HG03520 (cell line): ENCODE results near the gene SPOCK2.

Source experiments
- ATAC-seq: cut with Tn5 transposase; IDR thresholded peaks from one replicate; pipeline ENCODE4 v1.9.1; 2021; ENCODE audit warnings: mild to moderate bottlenecking, moderate library complexity; ENCODE audit not compliant: unreplicated experiment

Gene SPOCK2

GRCh38 chr10:72088889-72089575 lies 681 bp upstream of the SPOCK2 start:
- ATAC-seq = no peak

DNA sequence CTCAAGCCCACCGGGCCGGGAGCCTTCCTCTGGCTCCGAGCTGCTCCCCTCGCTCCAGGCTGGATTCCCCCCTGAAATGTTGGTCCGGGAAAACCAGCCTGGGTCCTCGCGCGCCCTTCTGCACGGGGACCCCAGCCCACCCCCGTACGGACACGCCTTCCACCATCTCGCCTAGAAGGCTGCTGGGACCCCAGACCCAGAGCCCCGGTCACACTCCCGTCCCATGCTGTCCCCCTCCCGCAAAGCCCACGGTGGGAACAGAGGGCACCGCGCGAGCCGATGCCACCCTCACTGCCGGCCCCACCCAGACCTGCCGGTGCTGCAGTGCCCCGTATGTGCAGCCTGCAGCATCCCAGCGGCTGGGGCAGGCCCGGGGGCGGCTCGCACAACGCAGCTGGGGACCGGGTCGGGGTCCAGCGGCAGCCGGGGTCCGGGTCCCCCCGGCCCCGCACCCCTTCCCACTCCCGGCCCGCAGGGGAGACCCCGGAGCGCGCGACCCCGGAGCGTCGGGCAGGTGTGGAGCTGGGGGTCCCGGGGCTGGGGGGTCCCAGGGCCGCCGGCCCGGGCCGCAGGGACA lies 871 bp downstream of the SPOCK2 start:
- ATAC-seq = no peak

DNA sequence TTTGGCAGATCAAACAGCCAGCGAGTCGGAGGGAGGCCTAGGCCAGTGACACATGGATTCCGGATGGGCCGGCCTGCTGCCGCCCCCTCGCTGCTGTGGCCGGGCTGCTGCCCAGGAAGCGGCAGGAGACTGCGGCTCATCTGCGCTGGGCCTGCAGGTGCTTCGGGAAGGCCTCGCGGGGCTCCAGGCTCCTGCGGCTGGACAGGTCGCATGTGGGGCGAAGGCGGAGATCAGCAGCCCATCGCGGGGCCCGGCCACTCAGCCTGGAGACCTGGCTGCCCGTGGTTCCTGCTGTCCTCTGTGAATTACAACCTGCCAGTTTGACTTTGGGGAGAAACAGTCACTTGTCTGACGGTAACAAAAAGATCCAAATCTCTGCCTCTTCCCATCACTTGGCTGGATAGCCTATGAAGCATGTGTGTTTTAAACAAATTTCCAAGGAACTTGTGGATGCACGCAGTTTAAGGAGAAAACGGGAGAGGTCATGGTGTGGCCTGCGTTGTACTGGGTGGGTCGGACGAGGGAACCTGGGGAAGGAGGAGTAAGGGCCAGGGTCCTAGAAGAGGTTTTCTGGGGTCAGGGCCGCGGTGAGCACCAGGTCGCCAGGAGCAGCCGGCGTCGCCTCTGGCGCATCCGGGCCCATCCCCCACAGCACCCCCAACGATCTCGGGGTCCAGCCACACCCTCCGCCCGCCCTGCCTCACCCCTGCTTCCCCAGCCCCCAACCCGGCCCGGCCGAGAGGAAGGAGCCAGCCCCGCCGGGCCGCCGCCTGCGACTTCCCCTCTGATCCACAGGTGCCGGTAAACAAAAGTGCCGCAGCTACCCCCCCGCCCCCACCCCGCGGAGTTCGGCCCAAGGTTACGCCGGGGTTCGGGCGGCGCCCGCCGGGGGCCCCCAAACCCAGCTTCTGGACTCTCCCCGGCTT lies 1.6 kb downstream of the SPOCK2 start:
- no peak for ATAC-seq

DNA sequence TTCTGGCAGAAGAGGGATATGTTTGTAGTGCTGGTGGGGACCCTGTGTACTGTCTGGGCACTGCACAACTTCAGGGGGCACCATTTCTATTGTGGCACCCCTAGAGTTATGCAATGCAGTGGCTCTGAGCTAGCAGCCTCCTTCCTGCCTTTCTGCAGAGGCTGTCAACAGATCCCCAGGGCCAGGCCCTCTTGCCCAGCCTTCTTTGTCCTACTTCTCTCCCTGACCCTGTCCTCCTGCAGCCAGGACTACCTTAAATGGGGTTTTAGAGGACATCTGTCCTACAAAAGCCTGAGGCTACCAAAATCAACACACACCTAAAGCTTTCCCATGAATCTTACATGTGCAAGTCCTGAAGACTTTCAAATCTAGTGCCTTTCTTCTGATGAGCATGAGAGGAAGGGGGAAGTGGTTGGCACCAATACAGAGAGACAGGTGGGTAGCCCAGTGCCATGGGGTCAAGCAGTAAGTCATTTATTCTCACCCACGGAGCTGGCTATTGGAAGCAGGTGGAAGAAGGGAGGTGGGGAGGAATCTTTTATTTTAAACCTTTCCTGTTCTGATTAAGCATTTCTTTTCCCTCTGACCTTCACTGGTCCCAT lies 2.4 kb downstream of the SPOCK2 start:
- no peak for ATAC-seq

GRCh38 chr10:72085166-72085565 lies 3.2 kb downstream of the SPOCK2 start:
- ATAC-seq = no peak

DNA sequence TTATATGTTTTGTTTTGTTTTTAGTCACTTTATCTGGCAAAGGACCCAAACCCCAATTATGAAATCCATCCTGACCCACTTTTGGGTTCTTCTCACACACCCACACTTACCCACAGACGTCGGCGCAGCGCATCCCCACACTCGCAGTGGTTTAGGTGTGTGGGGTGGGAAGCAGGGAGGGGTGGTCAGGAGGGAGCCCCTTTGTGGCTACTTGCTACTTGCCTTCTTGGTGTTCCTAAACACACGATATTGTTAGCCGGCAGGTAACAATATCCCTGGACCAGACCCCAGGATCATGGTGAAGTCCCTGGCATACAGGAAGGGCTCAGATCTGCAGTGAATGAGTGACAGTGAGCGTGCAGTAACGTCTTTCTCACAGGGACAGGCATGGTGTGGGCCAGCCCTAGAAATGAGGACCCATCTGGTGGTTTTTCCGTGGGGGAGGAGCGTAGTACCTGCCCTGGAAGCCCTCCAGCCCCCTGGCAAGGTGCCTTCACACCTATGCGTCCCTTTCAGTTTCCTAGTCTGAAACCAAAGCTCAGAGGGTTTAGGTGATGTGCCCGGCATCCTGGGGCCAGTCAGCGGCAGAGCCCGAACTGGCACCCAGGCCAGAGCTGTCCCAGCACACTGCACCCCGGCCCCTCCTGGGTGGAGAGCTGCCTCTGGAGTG lies 4.4 kb downstream of the SPOCK2 start:
- no peak for ATAC-seq

- no peak for ATAC-seq
Observed at GRCh38 chr10:72082856-72083789, 5.2 kb downstream of the SPOCK2 start.

DNA sequence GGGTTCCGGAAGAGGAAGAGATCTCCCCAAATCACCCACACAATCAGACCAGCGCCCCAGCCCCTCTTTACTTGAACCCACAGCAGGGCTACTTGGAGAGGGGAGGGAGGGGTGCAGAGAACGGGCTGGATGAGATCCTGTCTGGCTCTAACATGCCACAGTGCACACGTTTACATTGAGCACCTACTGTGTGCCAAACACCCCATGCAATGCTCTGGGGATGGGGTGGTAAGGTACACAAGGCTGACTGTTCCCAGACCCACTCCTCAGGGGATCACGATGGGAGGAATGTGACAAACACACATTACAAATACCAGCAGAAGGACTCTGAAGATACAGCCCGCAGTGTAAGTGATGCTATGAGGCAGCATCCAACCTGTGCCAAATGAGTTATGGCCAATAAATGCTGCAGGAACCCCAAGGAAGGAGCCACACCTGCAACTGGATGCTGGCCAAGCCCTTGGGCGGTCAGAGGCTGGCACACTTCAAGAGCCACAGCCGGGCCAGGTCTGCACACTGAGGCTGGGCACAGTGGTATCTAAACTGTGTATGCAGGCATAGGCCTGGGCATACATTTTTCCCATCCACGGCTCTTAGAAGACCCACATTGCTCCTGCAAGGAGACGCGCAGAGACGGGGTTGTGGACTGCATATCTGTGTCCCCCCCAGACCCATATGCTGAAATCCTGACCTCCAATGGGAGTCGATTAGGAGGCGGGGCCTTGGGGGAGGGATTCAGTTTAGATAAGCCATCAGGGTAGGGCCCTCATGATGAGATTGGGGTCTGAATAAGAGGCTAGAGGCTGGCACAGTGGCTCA lies 6.4 kb downstream of the SPOCK2 start:
- ATAC-seq = no peak

DNA sequence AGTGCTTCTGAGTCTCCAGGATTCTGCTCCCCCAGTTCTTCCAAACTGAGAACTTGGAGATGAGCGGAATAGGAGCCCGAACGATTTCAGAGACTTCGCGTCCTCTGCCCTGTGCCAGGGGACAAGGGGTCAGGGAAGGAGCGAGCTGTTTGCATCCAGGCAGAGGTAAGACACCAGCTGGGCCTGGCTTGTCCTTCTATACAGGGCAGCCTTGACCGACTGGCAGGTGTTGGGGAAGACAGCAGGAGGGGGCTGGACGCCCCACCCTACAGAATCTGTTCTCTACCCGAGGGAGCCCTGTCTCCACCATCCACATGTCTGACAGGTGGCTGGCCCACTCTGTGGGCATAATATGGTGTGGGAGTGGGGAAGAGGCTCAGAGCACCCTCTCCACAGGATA lies 7.1 kb downstream of the SPOCK2 start:
- ATAC-seq = no peak

- ATAC-seq = no peak
Observed at GRCh38 chr10:72080042-72080975, 8.0 kb downstream of the SPOCK2 start.

- no peak for ATAC-seq
Observed at GRCh38 chr10:72079356-72079755, 9.0 kb downstream of the SPOCK2 start.

- ATAC-seq = no peak
Observed at GRCh38 chr10:72077275-72077990, 10.9 kb downstream of the SPOCK2 start.

- no peak for ATAC-seq
Observed at GRCh38 chr10:72076756-72077155, 11.6 kb downstream of the SPOCK2 start.

- ATAC-seq = no peak
Observed at GRCh38 chr10:72075376-72076115, 12.8 kb downstream of the SPOCK2 start.

DNA sequence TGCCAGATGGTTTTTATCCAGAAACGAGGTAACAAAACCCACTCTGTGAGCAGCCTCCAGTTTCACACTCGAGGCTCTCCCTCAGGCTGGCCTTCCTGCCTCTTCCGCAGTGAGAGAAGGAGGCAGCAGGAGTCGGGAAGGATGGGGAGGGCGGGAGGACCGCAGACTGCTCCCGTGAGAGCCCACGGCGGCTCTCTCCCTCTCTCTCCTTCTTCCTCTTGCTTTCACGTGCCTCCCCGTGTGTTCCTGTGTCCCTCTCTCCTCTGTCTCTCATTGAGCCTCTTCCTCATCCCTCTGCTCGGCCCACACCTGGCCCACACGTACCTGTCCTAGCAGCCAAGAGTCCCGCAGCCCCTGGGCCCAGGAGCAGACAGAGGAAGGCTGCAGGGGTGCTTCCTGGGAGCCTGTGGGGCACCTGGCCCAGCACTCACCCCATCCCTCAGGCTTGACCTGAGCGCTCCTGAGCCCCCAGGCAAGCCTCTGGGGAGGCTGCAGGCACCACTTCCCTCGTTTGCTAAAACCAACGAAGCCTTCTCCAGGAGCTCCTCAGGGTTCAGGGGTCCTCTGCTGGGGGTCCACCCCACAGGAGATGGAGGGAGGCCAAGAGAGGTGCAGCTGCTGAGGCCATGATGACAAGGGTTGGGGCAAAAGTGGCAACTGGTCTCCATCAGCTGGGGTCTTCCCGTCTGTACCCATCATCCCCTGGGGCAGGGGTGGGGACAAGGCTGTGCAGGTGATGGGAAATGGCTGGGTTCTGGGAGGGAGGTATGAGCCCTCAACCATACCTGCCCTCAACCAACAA lies 13.6 kb downstream of the SPOCK2 start:
- no peak for ATAC-seq
